CD4-positive, alpha-beta T cell (primary cell): Measurements from ENCODE around the gene NTRK2. TPM values are rescaled to one million over a fixed set of nuclear protein-coding genes. Genes with fewer than 3 reads are reported as not detected.
A peak's percentile ranks its signal among the peaks of the same experiment; 100 is the strongest.

Experiments
- ATAC-seq: fragments of 200-7000 bp; cut with Tn5 transposase; one replicate; pipeline ENCODE4 v1.10.0; 2022; ENCODE audit warnings: mild to moderate bottlenecking; ENCODE audit not compliant: poor library complexity
- CTCF ChIA-PET: fragments of 350-600 bp; sonication (Branson Sonifier 250); formaldehyde crosslinking; loops from one replicate; lab custom pipeline; 2021; ENCODE audit warnings: antibody characterized with exemption, inconsistent platforms; lab: Charles Lee
- POLR2A ChIA-PET: fragments of 350-600 bp; sonication (Branson Sonifier 250); formaldehyde crosslinking; loops from one replicate; lab custom pipeline; 2021; ENCODE audit warnings: antibody characterized with exemption, inconsistent platforms; lab: Charles Lee
- DNase-seq, 14 experiments: peaks; one replicate each; pipeline ENCODE4 v3.0.0-alpha.2; 2013 to 2020; ENCODE audit warnings: mixed read lengths in 2 of 14
- H3K27ac ChIP-seq, 2 donors: one replicate each; pipeline versions ENCODE4 v1.5.1 to v1.7.0; 2013; ENCODE audit warnings: low read length in 2 of 2, low read depth in 1 of 2, mild to moderate bottlenecking in 1 of 2
- H3K27me3 ChIP-seq, 2 experiments: 1 replicate in 1 of 2; 2 replicates in 1 of 2; pipeline versions ENCODE4 v1.6.1 to v1.7.0; 2013; ENCODE audit warnings: low read length in 2 of 2, control low read depth in 1 of 2, mild to moderate bottlenecking in 1 of 2, moderate library complexity in 1 of 2; ENCODE audit not compliant: insufficient read depth in 2 of 2, control insufficient read depth in 1 of 2
- H3K36me3 ChIP-seq: one replicate; pipeline ENCODE4 v1.6.1; 2013; ENCODE audit warnings: low read length, control low read depth; ENCODE audit not compliant: insufficient read depth
- H3K4me1 ChIP-seq: one replicate; pipeline ENCODE4 v1.6.1; 2013; ENCODE audit warnings: low read length, control low read depth; ENCODE audit not compliant: insufficient read depth
- H3K4me3 ChIP-seq: one replicate; pipeline ENCODE4 v1.5.1; 2013; ENCODE audit warnings: mild to moderate bottlenecking, low read length, moderate library complexity
- H3K9me3 ChIP-seq, 2 experiments: 1 replicate in 1 of 2; 2 replicates in 1 of 2; pipeline versions ENCODE4 v1.6.1 to v1.7.0; 2013; ENCODE audit warnings: low read length in 2 of 2, mild to moderate bottlenecking in 2 of 2, control low read depth in 1 of 2, moderate library complexity in 1 of 2; ENCODE audit not compliant: control insufficient read depth in 1 of 2, insufficient read depth in 1 of 2
- H3K27ac Mint-ChIP-seq: one replicate; pipeline ENCODE4 v1.8.0; 2020; ENCODE audit warnings: mixed read lengths
- H3K27me3 Mint-ChIP-seq: one replicate; pipeline ENCODE4 v1.8.0; 2021; ENCODE audit warnings: mixed read lengths
- H3K36me3 Mint-ChIP-seq: one replicate; pipeline ENCODE4 v1.8.0; 2021; ENCODE audit warnings: low read depth, mixed read lengths
- H3K4me1 Mint-ChIP-seq: one replicate; pipeline ENCODE4 v1.8.0; 2021; ENCODE audit warnings: low read depth, mixed read lengths
- H3K4me3 Mint-ChIP-seq: one replicate; pipeline ENCODE4 v1.8.0; 2020; ENCODE audit warnings: mild to moderate bottlenecking, mixed read lengths
- H3K9me3 Mint-ChIP-seq: one replicate; pipeline ENCODE4 v1.8.0; 2020; ENCODE audit warnings: mixed read lengths
- intact Hi-C, 2 experiments: fragments of 100-400 bp; cut with DNase I in 1 of 2; cut with micrococcal nuclease in 1 of 2; formaldehyde crosslinking; loops; one replicate each; pipeline versions ENCODE4 v1.15.1 to v1.9.0; 2023 to 2025; cut with DNase I, micrococcal nuclease
- total RNA-seq, 174 experiments: library from RNA in 2 of 174; stranded (reverse) in 2 of 174; gene quantifications; one replicate each; pipeline ENCODE4 v1.2.3 and lab custom pipeline; 2021 to 2026
- TF ChIP-seq, protein P1 (sequence below): fragments of 200-600 bp; IDR thresholded peaks from one replicate; pipeline ENCODE4 v1.8.0; 2022; ENCODE audit warnings: antibody characterized with exemption, mild to moderate bottlenecking

Gene NTRK2
- total RNA-seq, 2 experiments from 2014 or later, result 0.06 to 0.14 TPM

DNA sequence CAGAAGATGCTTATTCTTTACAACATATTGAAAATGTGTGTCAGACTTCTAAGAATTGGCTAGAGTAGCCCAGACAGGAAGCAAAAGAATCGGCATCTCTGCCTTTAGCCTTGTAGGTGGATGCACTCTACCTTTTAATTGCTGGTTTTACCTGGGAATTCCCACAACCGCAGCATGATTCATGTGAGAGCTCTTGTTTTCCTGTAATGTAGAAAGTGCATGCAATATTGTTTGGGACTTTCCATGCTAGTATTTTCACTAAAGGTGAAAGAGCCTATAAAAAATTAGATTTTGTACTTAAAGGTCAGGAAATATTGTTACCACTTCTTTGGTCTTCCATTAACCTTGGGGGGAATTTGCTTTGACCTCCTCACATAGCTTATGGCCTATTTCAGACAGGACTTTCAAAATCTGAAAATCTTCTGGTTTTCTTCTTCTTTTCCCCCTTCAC is 89.8 kb downstream of the NTRK2 start:
- H3K27ac ChIP-seq, result no peak overlapping the region
- ATAC-seq, result no peak
- POLR2A ChIA-PET, result no interaction called here

DNA sequence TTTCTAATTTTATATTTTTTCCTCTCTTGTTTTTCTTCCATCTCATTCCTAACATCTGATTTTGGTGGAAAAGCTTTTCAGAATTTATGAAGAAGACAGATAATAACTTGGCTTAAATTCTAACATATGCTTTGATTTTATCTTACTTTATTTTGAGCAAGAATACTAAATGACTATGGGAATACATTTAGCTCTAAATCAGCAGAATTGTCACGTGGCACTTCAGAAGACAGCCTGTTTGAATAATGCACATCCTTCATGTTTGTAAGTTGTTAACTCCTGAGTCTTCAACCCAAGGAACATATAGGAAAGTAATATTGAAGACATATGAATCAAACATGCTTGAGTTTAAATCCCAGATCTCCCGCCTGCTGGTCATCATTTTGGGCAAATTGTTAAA is 90.3 kb downstream of the NTRK2 start:
- H3K27me3 ChIP-seq, result no peaks in the 10 kb centered on the region
- no peaks in the 10 kb centered on the region for H3K9me3 Mint-ChIP-seq
- no peak for ATAC-seq
- intact Hi-C loops, result no loop called here
- H3K27ac Mint-ChIP-seq, result no peak overlapping the region
- H3K4me3 Mint-ChIP-seq, result no peak overlapping the region
- H3K4me1 Mint-ChIP-seq, result peaks cover 7% of the 10 kb centered on the region
- TF ChIP-seq, protein P1, sequence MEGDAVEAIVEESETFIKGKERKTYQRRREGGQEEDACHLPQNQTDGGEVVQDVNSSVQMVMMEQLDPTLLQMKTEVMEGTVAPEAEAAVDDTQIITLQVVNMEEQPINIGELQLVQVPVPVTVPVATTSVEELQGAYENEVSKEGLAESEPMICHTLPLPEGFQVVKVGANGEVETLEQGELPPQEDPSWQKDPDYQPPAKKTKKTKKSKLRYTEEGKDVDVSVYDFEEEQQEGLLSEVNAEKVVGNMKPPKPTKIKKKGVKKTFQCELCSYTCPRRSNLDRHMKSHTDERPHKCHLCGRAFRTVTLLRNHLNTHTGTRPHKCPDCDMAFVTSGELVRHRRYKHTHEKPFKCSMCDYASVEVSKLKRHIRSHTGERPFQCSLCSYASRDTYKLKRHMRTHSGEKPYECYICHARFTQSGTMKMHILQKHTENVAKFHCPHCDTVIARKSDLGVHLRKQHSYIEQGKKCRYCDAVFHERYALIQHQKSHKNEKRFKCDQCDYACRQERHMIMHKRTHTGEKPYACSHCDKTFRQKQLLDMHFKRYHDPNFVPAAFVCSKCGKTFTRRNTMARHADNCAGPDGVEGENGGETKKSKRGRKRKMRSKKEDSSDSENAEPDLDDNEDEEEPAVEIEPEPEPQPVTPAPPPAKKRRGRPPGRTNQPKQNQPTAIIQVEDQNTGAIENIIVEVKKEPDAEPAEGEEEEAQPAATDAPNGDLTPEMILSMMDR, result no peak
- no peak for DNase-seq
- CTCF ChIA-PET, result no interaction called here
- POLR2A ChIA-PET, result no interaction called here
- H3K4me1 ChIP-seq, result no peaks in the 10 kb centered on the region
- H3K27ac ChIP-seq, result no peak overlapping the region
- no peak overlapping the region for H3K4me3 ChIP-seq
- no peaks in the 10 kb centered on the region for H3K9me3 ChIP-seq
- H3K36me3 ChIP-seq, result no peaks in the 10 kb centered on the region
- peaks cover 8% of the 10 kb centered on the region for H3K27me3 Mint-ChIP-seq
- H3K36me3 Mint-ChIP-seq, result no peaks in the 10 kb centered on the region

More for the DNA sequence above, 89.8 kb downstream of the NTRK2 start:
- CTCF ChIA-PET, result no interaction called here
- Mint-ChIP-seq H3K9me3 (no peaks in the 10 kb centered on the region), H3K36me3 (no peaks in the 10 kb centered on the region), H3K27me3 (peaks cover 8% of the 10 kb centered on the region), H3K4me1 (peaks cover 7% of the 10 kb centered on the region), H3K27ac (no peak overlapping the region), H3K4me3 (no peak overlapping the region)
- H3K9me3 ChIP-seq, result no peaks in the 10 kb centered on the region
- intact Hi-C loops, result no loop called here
- DNase-seq, result peak in 3 of 14 experiments; percentile 37 to 66 (median 55)
- H3K4me1 ChIP-seq, result no peaks in the 10 kb centered on the region
- H3K27me3 ChIP-seq, result no peaks in the 10 kb centered on the region
- no peak overlapping the region for H3K4me3 ChIP-seq
- TF ChIP-seq, protein P1, result no peak
- no peaks in the 10 kb centered on the region for H3K36me3 ChIP-seq

DNA sequence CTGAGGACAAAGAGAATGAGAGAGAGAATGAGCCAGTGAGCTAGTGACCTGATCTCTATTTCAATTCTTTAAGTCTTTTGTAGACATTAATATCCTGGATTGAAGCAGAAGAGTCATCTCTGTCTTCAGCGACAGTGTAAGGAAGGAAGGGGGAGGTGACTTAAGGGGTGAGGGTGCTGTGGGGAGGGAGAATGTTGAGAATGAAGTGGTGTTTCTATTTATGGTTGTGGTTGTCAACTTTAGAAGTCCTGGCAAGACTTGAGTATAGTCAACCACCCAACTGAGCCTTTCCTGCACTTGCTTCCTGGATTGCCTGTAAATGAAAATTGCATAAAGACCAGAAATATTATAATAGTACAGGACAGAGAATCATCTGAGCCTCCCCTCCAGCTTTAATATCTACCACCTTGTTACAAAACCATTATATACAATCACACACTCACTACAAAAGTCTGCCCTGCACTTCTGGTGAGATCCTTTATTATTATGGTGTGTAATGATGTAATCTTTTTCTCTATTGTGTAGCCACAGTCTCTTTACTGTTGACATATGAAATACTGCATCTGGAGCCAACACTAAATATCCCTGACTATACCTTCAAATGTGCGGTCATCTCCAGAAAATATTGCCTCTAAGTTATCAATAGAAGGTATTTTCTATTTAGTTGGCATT is 91.7 kb downstream of the NTRK2 start:
- H3K4me1 Mint-ChIP-seq, result peaks cover 7% of the 10 kb centered on the region
- H3K36me3 ChIP-seq, result no peaks in the 10 kb centered on the region
- CTCF ChIA-PET, result no interaction called here

More for the DNA sequence above, 91.7 kb downstream of the NTRK2 start:
- DNase-seq (peak in 1 of 14 experiments; percentile 9), ATAC-seq (no peak)
- H3K27me3 ChIP-seq, result no peaks in the 10 kb centered on the region
- H3K9me3 Mint-ChIP-seq, result no peaks in the 10 kb centered on the region
- no peak overlapping the region for H3K27ac ChIP-seq
- intact Hi-C loops, result no loop called here
- no peaks in the 10 kb centered on the region for H3K4me1 ChIP-seq
- POLR2A ChIA-PET, result interaction anchor here (0.7 kb wide), 1 partner anchor 9 kb away, joined by 3 read pairs; no protein-coding TSS in a partner anchor
- H3K4me3 Mint-ChIP-seq, result no peak overlapping the region
- H3K27me3 Mint-ChIP-seq, result peaks cover 8% of the 10 kb centered on the region
- H3K27ac Mint-ChIP-seq, result no peak overlapping the region
- H3K36me3 Mint-ChIP-seq, result no peaks in the 10 kb centered on the region
- no peaks in the 10 kb centered on the region for H3K9me3 ChIP-seq
- H3K4me3 ChIP-seq, result no peak overlapping the region
- TF ChIP-seq, protein P1, result no peak
